GM18526 (cell line): ENCODE measurements around the gene CEL.
A peak's percentile ranks its signal among the peaks of the same experiment; 100 is the strongest.

Source experiments
- POLR2A ChIP-seq: IDR thresholded peaks from 3 replicates; pipeline ENCODE4 v1.6.1; 2011; ENCODE audit not compliant: insufficient read length; ENCODE audit errors: extremely low read depth

The CEL gene

DNA sequence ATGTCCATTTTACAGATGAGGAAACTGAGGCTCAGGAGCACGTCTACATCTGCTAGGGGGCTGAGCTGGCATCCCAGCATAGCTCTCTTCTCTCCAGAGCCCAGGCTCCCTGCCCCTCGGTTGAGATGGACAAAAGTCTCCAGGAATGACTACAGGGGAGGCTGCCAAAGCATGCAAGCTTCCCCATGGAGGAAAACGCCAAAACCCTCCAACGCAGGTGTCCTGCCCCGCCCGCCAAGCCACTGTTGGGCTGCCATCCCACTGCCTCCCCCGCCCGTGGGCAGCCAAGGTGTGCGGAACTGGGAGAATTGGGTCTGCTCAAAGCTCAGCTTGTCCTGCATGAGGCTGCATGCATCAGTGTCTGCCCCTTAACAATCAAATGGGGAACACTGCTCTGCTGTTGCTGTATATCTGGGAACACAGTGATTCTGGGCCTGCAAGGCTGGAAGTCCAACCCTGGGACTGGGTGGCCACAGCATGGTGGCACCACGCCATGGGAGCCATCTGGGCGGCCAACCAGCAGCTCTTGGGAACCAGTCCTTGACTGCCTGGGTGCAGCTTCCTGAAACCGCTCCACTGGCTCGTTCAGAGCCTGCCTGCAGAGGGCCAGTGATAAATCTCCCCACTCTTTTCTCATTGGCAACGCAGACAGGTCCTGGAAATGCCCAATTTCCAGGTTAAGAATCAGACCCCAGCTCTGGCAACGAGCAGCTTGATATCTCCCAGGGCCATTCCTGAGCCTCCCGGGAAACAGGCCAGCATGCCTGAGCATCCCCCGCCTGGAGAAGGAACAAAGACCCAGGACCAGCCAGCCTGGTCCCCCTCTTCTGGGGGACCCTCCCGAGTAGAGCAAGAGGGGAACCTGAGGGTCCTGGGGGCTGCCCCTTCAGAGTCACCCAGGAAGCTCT lies 55.7 kb downstream of the CEL start:
- no peak for TF ChIP-seq POLR2A

DNA sequence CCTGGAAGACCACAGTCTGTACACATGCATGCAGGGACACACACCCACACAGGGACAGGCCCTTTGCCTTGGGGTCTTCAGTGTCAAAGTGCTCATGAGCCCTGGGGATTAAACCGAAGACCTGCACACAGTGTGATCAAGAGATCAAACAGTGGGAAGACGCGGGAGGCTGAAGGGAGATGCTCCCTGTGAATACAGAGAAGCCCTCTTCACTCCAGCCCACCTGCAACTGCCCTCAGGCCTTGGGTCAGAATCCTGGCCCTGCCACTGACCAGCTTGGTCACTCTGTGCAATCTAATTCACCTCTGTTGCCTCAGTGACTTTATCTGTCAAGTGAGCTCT lies 56.4 kb downstream of the CEL start:
- TF ChIP-seq POLR2A = no peak

DNA sequence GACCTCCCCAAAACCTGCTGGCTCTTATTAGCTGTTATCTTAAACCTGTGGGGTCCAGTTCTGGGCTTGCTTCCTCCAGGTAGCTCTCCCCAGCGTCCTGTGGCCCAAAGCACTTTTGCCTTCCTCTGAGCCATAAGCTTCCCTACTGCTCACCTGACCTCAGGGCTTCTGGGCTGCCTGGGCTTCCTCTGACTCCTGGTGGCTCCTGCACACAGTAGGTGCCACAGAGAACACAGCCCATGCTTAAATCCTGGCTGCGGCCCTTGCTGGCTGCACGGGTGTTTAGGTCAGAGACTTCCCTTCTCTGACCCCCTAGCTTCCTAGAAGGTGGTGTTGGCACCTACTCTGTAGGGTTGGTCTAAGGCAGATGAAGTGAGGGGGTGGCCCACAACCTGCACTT lies 56.8 kb downstream of the CEL start:
- TF ChIP-seq POLR2A = no peak

GRCh38 chr9:133119103-133119845 lies 57.5 kb downstream of the CEL start:
- no peak for TF ChIP-seq POLR2A

DNA sequence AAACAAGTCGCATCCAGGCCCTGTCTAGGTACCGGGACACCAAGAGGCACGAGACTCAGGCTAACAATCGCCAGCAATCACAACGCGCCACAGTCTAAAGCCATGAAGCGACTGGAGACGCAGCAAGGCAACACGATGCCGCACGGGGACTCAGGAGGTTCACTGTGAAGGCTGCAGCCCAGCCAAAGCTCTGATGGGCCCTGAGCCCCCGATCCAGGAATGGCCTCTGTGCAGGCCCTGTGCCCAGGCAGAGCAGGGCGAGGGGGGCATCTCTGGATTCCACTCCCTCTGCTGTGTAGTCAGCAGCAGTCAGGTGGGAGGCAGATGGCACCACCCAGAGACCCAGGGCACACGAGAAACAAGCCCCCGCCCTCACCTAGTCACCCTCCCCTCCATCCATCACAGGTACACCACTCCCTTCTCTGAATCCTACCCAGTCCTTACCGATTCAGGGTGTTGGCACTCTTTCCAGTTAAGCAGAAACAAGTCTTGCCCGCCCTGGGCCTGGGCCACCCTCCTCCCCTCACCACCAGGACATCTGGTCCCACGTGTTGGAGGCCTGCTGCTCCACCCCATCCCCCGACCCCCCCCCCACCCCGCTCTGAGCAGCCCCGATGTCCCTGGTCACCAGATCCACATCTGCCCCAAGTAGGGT lies 58.2 kb downstream of the CEL start:
- TF ChIP-seq POLR2A = no peak

DNA sequence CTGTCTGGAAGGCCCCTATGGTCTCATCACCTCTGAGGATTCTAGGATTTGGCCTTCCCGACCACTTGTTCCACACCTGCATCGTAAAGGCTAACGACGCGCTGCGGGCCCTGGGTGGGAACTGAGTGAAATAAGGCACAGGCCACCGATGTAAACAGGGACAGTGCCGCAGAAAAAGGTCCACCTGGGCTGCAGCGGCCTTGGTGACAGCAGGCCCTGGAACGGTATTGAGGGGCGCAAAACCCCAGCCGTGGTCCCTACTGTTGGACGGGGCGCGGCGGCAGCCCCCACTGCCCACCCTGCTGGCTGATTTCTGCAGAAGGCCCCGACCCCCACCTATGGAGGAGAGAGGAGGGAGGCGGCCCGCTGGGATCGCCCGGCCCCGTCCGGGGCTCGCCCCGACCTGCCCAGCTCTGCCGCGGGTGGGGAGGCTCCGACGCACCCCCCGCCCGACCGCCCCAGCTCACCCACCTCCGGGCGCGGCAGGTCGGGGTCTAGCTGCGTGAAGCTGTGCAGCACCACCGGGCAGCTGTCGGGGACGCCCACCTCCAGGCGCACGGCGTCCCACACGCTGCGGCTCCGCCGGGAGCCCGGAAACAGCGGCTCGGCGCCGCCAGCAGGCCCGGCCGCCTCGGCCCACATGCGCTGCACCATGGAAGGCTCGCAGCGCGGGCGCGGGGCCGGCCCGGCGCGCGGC lies 58.9 kb downstream of the CEL start:
- TF ChIP-seq POLR2A = peak; percentile 30
